Neural cell (in vitro differentiated cells): Measurements from ENCODE around the gene RAD50. TPM values are rescaled to one million over a fixed set of nuclear protein-coding genes. Genes with fewer than 3 reads are reported as not detected.
"Not testable (repeated sequence)": the region's sequence is repeated elsewhere in the genome, so short reads cannot be mapped to it uniquely, and the experiment has no call there.

Experiments
- H2AFZ ChIP-seq: fragments of 200-600, 300-800 bp; sonication (generic), shearing (Covaris generic); 2 replicates; pipeline ENCODE4 v1.6.0; 2014; ENCODE audit warnings: low read depth, mild to moderate bottlenecking, antibody characterized with exemption, low read length, moderate library complexity
- H3F3A ChIP-seq: fragments of 200-600 bp; shearing (Covaris generic); 2 replicates; pipeline ENCODE4 v1.6.1; 2016; ENCODE audit warnings: mild to moderate bottlenecking, moderate library complexity, mixed read lengths, antibody characterized with exemption, low read length; ENCODE audit not compliant: insufficient read depth, poor library complexity, severe bottlenecking
- H3K27ac ChIP-seq: fragments of 200-600, 300-800 bp; sonication (generic), shearing (Covaris generic); 2 replicates; pipeline ENCODE4 v1.5.1; 2014; ENCODE audit warnings: mild to moderate bottlenecking, low read length, moderate library complexity
- H3K27me3 ChIP-seq: fragments of 300-800, 200-600 bp; sonication (generic), shearing (Covaris generic); 2 replicates; pipeline ENCODE4 v1.6.0; 2014; ENCODE audit warnings: mild to moderate bottlenecking, low read depth, low read length, moderate library complexity; ENCODE audit not compliant: insufficient read depth
- H3K36me3 ChIP-seq: fragments of 300-800, 200-600 bp; sonication (generic), shearing (Covaris generic); 2 replicates; pipeline ENCODE4 v1.5.1; 2014; ENCODE audit warnings: mild to moderate bottlenecking, antibody characterized with exemption, low read length, moderate library complexity; ENCODE audit not compliant: insufficient read depth
- H3K4me2 ChIP-seq: fragments of 300-800, 200-600 bp; sonication (generic), shearing (Covaris generic); 2 replicates; pipeline ENCODE4 v1.6.0; 2014; ENCODE audit warnings: mild to moderate bottlenecking, low read length
- H3K4me3 ChIP-seq: fragments of 300-800, 200-600 bp; sonication (generic), shearing (Covaris generic); 2 replicates; pipeline ENCODE4 v1.5.1; 2014; ENCODE audit warnings: mild to moderate bottlenecking, low read length, moderate library complexity
- H3K79me2 ChIP-seq: fragments of 200-600 bp; shearing (Covaris generic); replicated peaks from 2 replicates; pipeline ENCODE4 v1.6.0; 2014; ENCODE audit warnings: mild to moderate bottlenecking, low read length, moderate library complexity; ENCODE audit not compliant: insufficient read depth
- H3K9ac ChIP-seq: fragments of 300-800, 200-600 bp; sonication (generic), shearing (Covaris generic); 2 replicates; pipeline ENCODE4 v1.6.1; 2016; ENCODE audit warnings: mild to moderate bottlenecking, low read length, mixed read lengths
- H3K9me2 ChIP-seq: fragments of 200-600 bp; shearing (Covaris generic); 2 replicates; pipeline ENCODE4 v1.6.1; 2016; ENCODE audit warnings: mild to moderate bottlenecking, low read length, mixed read lengths; ENCODE audit not compliant: insufficient read depth
- H3K9me3 ChIP-seq: fragments of 200-600, 300-800 bp; sonication (generic), shearing (Covaris generic); 2 replicates; pipeline ENCODE4 v1.6.1; 2016; ENCODE audit warnings: mild to moderate bottlenecking, mixed run types, low read length, moderate library complexity, mixed read lengths
- H4K20me1 ChIP-seq: fragments of 200-600 bp; shearing (Covaris generic); 2 replicates; pipeline ENCODE4 v1.6.1; 2016; ENCODE audit warnings: mild to moderate bottlenecking, mixed run types; ENCODE audit not compliant: insufficient read depth
- EP300 ChIP-seq: fragments of 450-650 bp; conservative IDR thresholded peaks from 2 replicates; pipeline ENCODE4 v1.6.1; 2014; ENCODE audit warnings: antibody characterized with exemption, mild to moderate bottlenecking, moderate library complexity; ENCODE audit not compliant: poor library complexity, severe bottlenecking
- EZH2 ChIP-seq: fragments of 200-600, 300-800 bp; shearing (Covaris generic), sonication (generic); IDR thresholded peaks from 2 replicates; pipeline ENCODE4 v1.6.1; 2014; ENCODE audit warnings: antibody characterized with exemption, low read length, borderline replicate concordance, mild to moderate bottlenecking; ENCODE audit not compliant: insufficient read depth, poor library complexity, severe bottlenecking
- MXI1 ChIP-seq: fragments of 450-650 bp; conservative IDR thresholded peaks from 2 replicates; pipeline ENCODE4 v1.6.1; 2014; ENCODE audit warnings: antibody characterized with exemption, mild to moderate bottlenecking; ENCODE audit not compliant: poor library complexity, severe bottlenecking
- POLR2AphosphoS5 ChIP-seq: IDR thresholded peaks from 2 replicates; pipeline ENCODE4 v1.6.1; 2012
- RAD21 ChIP-seq: fragments of 450-650 bp; conservative IDR thresholded peaks from 2 replicates; pipeline ENCODE4 v1.6.1; 2014; ENCODE audit warnings: antibody characterized with exemption, mild to moderate bottlenecking, moderate library complexity
- SMC3 ChIP-seq: fragments of 450-650 bp; conservative IDR thresholded peaks from 2 replicates; pipeline ENCODE4 v1.6.1; 2014; ENCODE audit warnings: antibody characterized with exemption, mild to moderate bottlenecking, moderate library complexity; ENCODE audit not compliant: poor library complexity
- TAF1 ChIP-seq: IDR thresholded peaks from 2 replicates; pipeline ENCODE4 v1.6.1; 2012; ENCODE audit warnings: low read depth
- polyA plus RNA-seq: library from polyadenylated mRNA; depleted of rRNA; stranded (reverse); fragments of >200 nt; gene quantifications from 2 replicates; pipeline ENCODE4 v1.2.3, GENCODE V29; 2014
- TF ChIP-seq, protein P1 (sequence below): fragments of 450-650 bp; IDR thresholded peaks from 2 replicates; pipeline ENCODE4 v1.5.1; 2014; ENCODE audit warnings: antibody characterized with exemption, mild to moderate bottlenecking, moderate library complexity; ENCODE audit not compliant: poor library complexity, severe bottlenecking
- TF ChIP-seq, protein P2 (sequence below): IDR thresholded peaks from 2 replicates; pipeline ENCODE4 v1.6.1; 2012; ENCODE audit warnings: borderline replicate concordance

RAD50 gene
- polyA plus RNA-seq, 1 donor from 2014 or later, result 6.7 TPM

DNA sequence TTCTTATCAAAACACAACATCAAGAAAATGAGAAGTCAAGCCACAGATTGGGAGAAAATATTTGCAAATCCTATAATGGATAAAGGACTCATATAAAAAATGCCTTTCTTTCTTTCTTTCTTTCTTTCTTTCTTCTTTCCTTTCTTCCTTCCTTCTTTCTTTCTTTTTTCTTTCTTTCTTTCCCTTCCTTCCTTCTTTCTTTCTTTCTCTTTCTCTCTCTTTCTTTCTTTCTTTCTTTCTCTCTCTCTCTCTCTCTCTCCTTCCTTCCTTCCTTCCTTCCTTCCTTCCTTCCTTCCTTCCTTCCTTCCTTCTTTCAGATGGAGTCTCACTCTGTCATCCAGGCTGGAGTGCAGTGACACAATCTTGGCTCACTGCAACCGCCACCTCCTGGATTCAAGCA lies 34.7 kb upstream of the RAD50 start:
- not testable (repeated sequence) for H2AFZ ChIP-seq, H3K9me2 ChIP-seq, H3K4me3 ChIP-seq, H3F3A ChIP-seq, H3K9ac ChIP-seq, H3K36me3 ChIP-seq, H3K79me2 ChIP-seq, H4K20me1 ChIP-seq, H3K9me3 ChIP-seq, H3K4me2 ChIP-seq, H3K27me3 ChIP-seq, H3K27ac ChIP-seq

DNA sequence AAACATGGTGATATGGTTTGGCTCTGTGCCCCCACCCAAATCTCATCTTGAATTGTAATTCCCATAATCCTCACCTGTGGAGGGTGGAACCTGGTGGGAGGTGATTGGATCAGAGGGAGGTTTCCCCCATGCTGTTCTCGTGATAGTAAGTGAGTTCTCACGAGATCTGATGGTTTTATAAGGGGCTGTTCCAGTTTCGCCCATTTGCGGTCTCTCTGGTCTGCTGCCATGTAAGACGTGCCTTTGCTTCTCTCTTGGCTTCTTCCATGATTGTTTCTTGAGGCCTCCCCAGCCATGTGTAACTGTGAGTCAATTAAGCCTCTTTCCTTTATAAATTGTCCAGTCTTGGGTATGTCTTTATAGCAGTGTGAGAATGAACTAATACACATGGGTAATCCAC lies 31.9 kb upstream of the RAD50 start:
- H3K27ac ChIP-seq, H3K9me3 ChIP-seq, H2AFZ ChIP-seq, H3K9ac ChIP-seq, H3K4me3 ChIP-seq, H3K36me3 ChIP-seq, H3K27me3 ChIP-seq, H3K79me2 ChIP-seq, H3F3A ChIP-seq, H3K9me2 ChIP-seq, H3K4me2 ChIP-seq, H4K20me1 ChIP-seq: not testable (repeated sequence)

DNA sequence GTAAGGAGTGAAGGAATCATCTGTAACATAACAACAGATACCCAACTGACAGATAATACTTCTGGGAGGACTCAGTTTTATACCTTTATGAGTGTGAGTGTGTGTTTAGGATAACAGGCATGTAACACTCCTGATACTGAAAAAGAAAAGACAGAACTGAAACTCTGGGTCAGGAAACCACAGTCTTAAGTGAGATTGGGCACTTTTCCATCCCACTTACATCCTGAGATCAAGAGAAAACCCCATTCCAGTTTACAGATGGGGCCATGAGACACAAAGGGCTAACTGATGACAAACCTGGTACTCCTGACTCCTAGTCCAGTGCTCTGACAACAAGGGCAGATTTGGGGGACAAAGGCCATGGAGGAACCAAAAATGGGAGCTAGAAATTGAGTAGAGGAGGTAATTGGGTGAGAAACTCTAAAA lies 31.5 kb upstream of the RAD50 start:
- Histone ChIP-seq H2AFZ (no peak overlapping the region), H3F3A (no peaks in the 10 kb centered on the region), H3K36me3 (no peaks in the 10 kb centered on the region)

More for the DNA sequence above, 31.5 kb upstream of the RAD50 start:
- H3K79me2 ChIP-seq, result no peaks in the 10 kb centered on the region
- TF ChIP-seq, protein P1, sequence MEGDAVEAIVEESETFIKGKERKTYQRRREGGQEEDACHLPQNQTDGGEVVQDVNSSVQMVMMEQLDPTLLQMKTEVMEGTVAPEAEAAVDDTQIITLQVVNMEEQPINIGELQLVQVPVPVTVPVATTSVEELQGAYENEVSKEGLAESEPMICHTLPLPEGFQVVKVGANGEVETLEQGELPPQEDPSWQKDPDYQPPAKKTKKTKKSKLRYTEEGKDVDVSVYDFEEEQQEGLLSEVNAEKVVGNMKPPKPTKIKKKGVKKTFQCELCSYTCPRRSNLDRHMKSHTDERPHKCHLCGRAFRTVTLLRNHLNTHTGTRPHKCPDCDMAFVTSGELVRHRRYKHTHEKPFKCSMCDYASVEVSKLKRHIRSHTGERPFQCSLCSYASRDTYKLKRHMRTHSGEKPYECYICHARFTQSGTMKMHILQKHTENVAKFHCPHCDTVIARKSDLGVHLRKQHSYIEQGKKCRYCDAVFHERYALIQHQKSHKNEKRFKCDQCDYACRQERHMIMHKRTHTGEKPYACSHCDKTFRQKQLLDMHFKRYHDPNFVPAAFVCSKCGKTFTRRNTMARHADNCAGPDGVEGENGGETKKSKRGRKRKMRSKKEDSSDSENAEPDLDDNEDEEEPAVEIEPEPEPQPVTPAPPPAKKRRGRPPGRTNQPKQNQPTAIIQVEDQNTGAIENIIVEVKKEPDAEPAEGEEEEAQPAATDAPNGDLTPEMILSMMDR, result no peak
- TF ChIP-seq MXI1 (no peak), EZH2 (no peak), SMC3 (no peak), POLR2AphosphoS5 (no peak), TAF1 (no peak), RAD21 (no peak), EP300 (no peak)
- TF ChIP-seq, protein P2, sequence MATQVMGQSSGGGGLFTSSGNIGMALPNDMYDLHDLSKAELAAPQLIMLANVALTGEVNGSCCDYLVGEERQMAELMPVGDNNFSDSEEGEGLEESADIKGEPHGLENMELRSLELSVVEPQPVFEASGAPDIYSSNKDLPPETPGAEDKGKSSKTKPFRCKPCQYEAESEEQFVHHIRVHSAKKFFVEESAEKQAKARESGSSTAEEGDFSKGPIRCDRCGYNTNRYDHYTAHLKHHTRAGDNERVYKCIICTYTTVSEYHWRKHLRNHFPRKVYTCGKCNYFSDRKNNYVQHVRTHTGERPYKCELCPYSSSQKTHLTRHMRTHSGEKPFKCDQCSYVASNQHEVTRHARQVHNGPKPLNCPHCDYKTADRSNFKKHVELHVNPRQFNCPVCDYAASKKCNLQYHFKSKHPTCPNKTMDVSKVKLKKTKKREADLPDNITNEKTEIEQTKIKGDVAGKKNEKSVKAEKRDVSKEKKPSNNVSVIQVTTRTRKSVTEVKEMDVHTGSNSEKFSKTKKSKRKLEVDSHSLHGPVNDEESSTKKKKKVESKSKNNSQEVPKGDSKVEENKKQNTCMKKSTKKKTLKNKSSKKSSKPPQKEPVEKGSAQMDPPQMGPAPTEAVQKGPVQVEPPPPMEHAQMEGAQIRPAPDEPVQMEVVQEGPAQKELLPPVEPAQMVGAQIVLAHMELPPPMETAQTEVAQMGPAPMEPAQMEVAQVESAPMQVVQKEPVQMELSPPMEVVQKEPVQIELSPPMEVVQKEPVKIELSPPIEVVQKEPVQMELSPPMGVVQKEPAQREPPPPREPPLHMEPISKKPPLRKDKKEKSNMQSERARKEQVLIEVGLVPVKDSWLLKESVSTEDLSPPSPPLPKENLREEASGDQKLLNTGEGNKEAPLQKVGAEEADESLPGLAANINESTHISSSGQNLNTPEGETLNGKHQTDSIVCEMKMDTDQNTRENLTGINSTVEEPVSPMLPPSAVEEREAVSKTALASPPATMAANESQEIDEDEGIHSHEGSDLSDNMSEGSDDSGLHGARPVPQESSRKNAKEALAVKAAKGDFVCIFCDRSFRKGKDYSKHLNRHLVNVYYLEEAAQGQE, result no peak
- H4K20me1 ChIP-seq, result no peaks in the 10 kb centered on the region
- no peaks in the 10 kb centered on the region for H3K27me3 ChIP-seq
- no peaks in the 10 kb centered on the region for H3K9me3 ChIP-seq
- H3K4me3 ChIP-seq, result no peak overlapping the region
- H3K27ac ChIP-seq, result no peak overlapping the region
- H3K9me2 ChIP-seq, result no peaks in the 10 kb centered on the region
- no peak overlapping the region for H3K4me2 ChIP-seq
- H3K9ac ChIP-seq, result no peak overlapping the region
